RWPE2 (cell line): ENCODE results near the gene EPB41L4A.

Source experiments
- ATAC-seq: fragments of 200-7000 bp; cut with Tn5 transposase; 3 replicates; pipeline ENCODE4 v1.9.1; 2021; ENCODE audit warnings: low read depth
- DNase-seq: peaks from one replicate; pipeline ENCODE4 v3.0.0-alpha.2; 2020; ENCODE audit warnings: low spot score
- H3K27ac ChIP-seq: fragments of 450-650 bp; 2 replicates; pipeline ENCODE4 v1.5.1; 2017; ENCODE audit warnings: mild to moderate bottlenecking; ENCODE audit not compliant: poor library complexity, severe bottlenecking
- H3K27me3 ChIP-seq: fragments of 250-450 bp; sonication (Bioruptor Pico); 2 replicates; pipeline ENCODE4 v1.5.1; 2021; ENCODE audit warnings: mild to moderate bottlenecking, moderate library complexity; ENCODE audit not compliant: insufficient read depth, poor library complexity, severe bottlenecking
- H3K36me3 ChIP-seq: fragments of 250-450 bp; sonication (Bioruptor Pico); 2 replicates; pipeline ENCODE4 v1.5.1; 2020; ENCODE audit warnings: low read depth, mild to moderate bottlenecking, moderate library complexity
- H3K4me1 ChIP-seq: fragments of 250-450 bp; sonication (Bioruptor Pico); 2 replicates; pipeline ENCODE4 v1.5.1; 2021; ENCODE audit warnings: mild to moderate bottlenecking, moderate library complexity; ENCODE audit not compliant: insufficient read depth, poor library complexity, severe bottlenecking
- H3K4me3 ChIP-seq: fragments of 250-450 bp; sonication (Bioruptor Pico); 2 replicates; pipeline ENCODE4 v1.5.1; 2021; ENCODE audit warnings: mild to moderate bottlenecking, moderate library complexity; ENCODE audit not compliant: severe bottlenecking
- H3K9me3 ChIP-seq: fragments of 250-450 bp; sonication (Bioruptor Pico); 2 replicates; pipeline ENCODE4 v1.5.1; 2021; ENCODE audit warnings: mild to moderate bottlenecking, moderate library complexity; ENCODE audit not compliant: severe bottlenecking
- CTCF ChIP-seq: fragments of 450-650 bp; IDR thresholded peaks from one replicate; pipeline ENCODE4 v1.5.1; 2017; ENCODE audit warnings: mild to moderate bottlenecking, moderate library complexity; ENCODE audit not compliant: poor library complexity, severe bottlenecking

EPB41L4A gene

GRCh38 chr5:112329419-112330090 lies 89.5 kb downstream of the EPB41L4A start:
- Histone ChIP-seq H3K36me3 (no peaks in the 10 kb centered on the region), H3K4me3 (no peak overlapping the region), H3K4me1 (no peaks in the 10 kb centered on the region), H3K9me3 (no peaks in the 10 kb centered on the region), H3K27ac (no peak overlapping the region), H3K27me3 (no peaks in the 10 kb centered on the region)
- ATAC-seq (peak; percentile 45; the same call in 1 of the 3 replicates), DNase-seq (no peak)
- no peak for TF ChIP-seq CTCF

GRCh38 chr5:112323166-112323565 lies 95.9 kb downstream of the EPB41L4A start:
- no peak for DNase-seq
- TF ChIP-seq CTCF, result no peak
- Histone ChIP-seq H3K27me3 (no peaks in the 10 kb centered on the region), H3K36me3 (no peaks in the 10 kb centered on the region), H3K4me3 (no peak overlapping the region), H3K27ac (no peak overlapping the region), H3K4me1 (no peaks in the 10 kb centered on the region), H3K9me3 (no peaks in the 10 kb centered on the region)
- ATAC-seq, result no peak

- no peak overlapping the region for H3K4me3 ChIP-seq
- no peaks in the 10 kb centered on the region for H3K36me3 ChIP-seq
- ATAC-seq (no peak), DNase-seq (no peak)
- no peaks in the 10 kb centered on the region for H3K27me3 ChIP-seq
- H3K9me3 ChIP-seq, result no peaks in the 10 kb centered on the region
- TF ChIP-seq CTCF, result no peak
- H3K4me1 ChIP-seq, result peaks cover 3% of the 10 kb centered on the region
- no peak overlapping the region for H3K27ac ChIP-seq
These were observed 98.7 kb downstream of the EPB41L4A start for GRCh38 chr5:112320408-112320807.

- DNase-seq, result no peak
- no peaks in the 10 kb centered on the region for H3K9me3 ChIP-seq
- H3K36me3 ChIP-seq, result no peaks in the 10 kb centered on the region
- no peak overlapping the region for H3K4me3 ChIP-seq
- no peak for ATAC-seq
- no peak overlapping the region for H3K27ac ChIP-seq
- no peaks in the 10 kb centered on the region for H3K27me3 ChIP-seq
- peaks cover 3% of the 10 kb centered on the region for H3K4me1 ChIP-seq
- no peak for TF ChIP-seq CTCF
These were observed 100.7 kb downstream of the EPB41L4A start for GRCh38 chr5:112318346-112318745.

- no peaks in the 10 kb centered on the region for H3K27me3 ChIP-seq
- H3K27ac ChIP-seq, result no peak overlapping the region
- no peaks in the 10 kb centered on the region for H3K36me3 ChIP-seq
- peaks cover 5% of the 10 kb centered on the region for H3K4me1 ChIP-seq
- no peak for TF ChIP-seq CTCF
- DNase-seq (no peak), ATAC-seq (no peak)
- no peak overlapping the region for H3K4me3 ChIP-seq
- no peaks in the 10 kb centered on the region for H3K9me3 ChIP-seq
These were observed 101.2 kb downstream of the EPB41L4A start for GRCh38 chr5:112317866-112318265.
